HepG2 (cell line): ENCODE data around the gene SMAD6.

Experiments
- BRCA1 ChIP-seq: sonication (generic); formaldehyde crosslinking; IDR thresholded peaks from 2 replicates; pipeline ENCODE4 v1.4.0; 2020; ENCODE audit warnings: missing genetic modification reagents
- MXI1 ChIP-seq: IDR thresholded peaks from 3 replicates; pipeline ENCODE4 v1.6.1; 2012; ENCODE audit warnings: low read depth, low read length, inconsistent platforms, borderline replicate concordance
- SMC3 ChIP-seq: IDR thresholded peaks from 2 replicates; pipeline ENCODE4 v1.6.1; 2011; ENCODE audit warnings: low read length, improper control_type of control experiment
- ZNF253 ChIP-seq: sonication (generic); formaldehyde crosslinking; IDR thresholded peaks from 2 replicates; pipeline ENCODE4 v1.8.0; 2022; ENCODE audit warnings: mild to moderate bottlenecking, missing genetic modification reagents, borderline replicate concordance
- TF ChIP-seq, protein P1 (sequence below): sonication (generic); formaldehyde crosslinking; IDR thresholded peaks from 2 replicates; pipeline ENCODE4 v1.4.0; 2020; ENCODE audit warnings: missing genetic modification reagents, borderline replicate concordance
- TF ChIP-seq, protein P2 (sequence below): sonication (generic); formaldehyde crosslinking; IDR thresholded peaks from 2 replicates; pipeline ENCODE4 v1.5.0; 2020; ENCODE audit warnings: mild to moderate bottlenecking, missing genetic modification reagents, moderate library complexity

DNA sequence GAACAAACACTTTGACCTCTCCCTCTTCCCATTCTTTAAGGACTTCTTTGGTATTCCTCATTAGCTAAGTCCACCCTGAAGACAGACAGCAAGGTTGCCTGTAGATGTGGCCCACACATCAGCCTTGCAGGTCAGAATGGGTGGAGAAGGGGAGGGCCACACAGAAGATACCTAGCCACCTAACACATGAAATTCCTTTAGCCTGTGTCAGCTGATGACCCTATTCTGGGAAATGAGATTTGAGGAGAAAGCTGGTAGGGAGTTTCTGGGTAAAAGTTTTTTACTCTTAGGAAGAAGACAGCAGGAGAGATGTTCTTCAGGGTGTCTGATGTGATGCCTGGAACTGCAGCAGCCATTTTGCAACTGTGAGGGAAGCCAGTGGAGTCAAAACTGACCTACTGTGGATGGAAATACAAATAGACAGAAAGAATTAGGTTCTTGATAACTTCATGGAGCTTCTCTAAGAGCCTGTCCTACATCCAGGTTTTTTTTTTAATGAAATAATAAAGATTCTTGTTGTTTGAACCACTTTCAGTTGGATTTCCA is 17.8 kb upstream of the SMAD6 start:
- no peak for TF ChIP-seq SMC3
- TF ChIP-seq, protein P1, sequence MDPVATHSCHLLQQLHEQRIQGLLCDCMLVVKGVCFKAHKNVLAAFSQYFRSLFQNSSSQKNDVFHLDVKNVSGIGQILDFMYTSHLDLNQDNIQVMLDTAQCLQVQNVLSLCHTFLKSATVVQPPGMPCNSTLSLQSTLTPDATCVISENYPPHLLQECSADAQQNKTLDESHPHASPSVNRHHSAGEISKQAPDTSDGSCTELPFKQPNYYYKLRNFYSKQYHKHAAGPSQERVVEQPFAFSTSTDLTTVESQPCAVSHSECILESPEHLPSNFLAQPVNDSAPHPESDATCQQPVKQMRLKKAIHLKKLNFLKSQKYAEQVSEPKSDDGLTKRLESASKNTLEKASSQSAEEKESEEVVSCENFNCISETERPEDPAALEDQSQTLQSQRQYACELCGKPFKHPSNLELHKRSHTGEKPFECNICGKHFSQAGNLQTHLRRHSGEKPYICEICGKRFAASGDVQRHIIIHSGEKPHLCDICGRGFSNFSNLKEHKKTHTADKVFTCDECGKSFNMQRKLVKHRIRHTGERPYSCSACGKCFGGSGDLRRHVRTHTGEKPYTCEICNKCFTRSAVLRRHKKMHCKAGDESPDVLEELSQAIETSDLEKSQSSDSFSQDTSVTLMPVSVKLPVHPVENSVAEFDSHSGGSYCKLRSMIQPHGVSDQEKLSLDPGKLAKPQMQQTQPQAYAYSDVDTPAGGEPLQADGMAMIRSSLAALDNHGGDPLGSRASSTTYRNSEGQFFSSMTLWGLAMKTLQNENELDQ (CRISPR knock-in tag), result no peak
- no peak for TF ChIP-seq MXI1
- TF ChIP-seq BRCA1 (CRISPR knock-in tag), result no peak
- TF ChIP-seq, protein P2, sequence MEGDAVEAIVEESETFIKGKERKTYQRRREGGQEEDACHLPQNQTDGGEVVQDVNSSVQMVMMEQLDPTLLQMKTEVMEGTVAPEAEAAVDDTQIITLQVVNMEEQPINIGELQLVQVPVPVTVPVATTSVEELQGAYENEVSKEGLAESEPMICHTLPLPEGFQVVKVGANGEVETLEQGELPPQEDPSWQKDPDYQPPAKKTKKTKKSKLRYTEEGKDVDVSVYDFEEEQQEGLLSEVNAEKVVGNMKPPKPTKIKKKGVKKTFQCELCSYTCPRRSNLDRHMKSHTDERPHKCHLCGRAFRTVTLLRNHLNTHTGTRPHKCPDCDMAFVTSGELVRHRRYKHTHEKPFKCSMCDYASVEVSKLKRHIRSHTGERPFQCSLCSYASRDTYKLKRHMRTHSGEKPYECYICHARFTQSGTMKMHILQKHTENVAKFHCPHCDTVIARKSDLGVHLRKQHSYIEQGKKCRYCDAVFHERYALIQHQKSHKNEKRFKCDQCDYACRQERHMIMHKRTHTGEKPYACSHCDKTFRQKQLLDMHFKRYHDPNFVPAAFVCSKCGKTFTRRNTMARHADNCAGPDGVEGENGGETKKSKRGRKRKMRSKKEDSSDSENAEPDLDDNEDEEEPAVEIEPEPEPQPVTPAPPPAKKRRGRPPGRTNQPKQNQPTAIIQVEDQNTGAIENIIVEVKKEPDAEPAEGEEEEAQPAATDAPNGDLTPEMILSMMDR (CRISPR knock-in tag), result no peak
- TF ChIP-seq ZNF253 (CRISPR knock-in tag), result no peak
